Measurements from ENCODE around the gene TLE1.
"Not testable (repeated sequence)": the region's sequence is repeated elsewhere in the genome, so short reads cannot be mapped to it uniquely, and the experiment has no call there.

TLE1 gene

GRCh38 chr9:81652058-81652687 lies 37.2 kb downstream of the TLE1 start:
- no peak for DNase-seq

GRCh38 chr9:81650586-81651515 lies 38.5 kb downstream of the TLE1 start:
- DNase-seq: no peak

GRCh38 chr9:81649475-81650240 lies 39.7 kb downstream of the TLE1 start:
- DNase-seq: no peak

- DNase-seq: no peak
Observed at GRCh38 chr9:81648891-81649290, 40.5 kb downstream of the TLE1 start.

GRCh38 chr9:81646337-81646736 lies 43.0 kb downstream of the TLE1 start:
- no peak for DNase-seq

GRCh38 chr9:81644513-81644912 lies 44.8 kb downstream of the TLE1 start:
- not testable (repeated sequence) for DNase-seq

GRCh38 chr9:81637276-81637675 lies 52.1 kb downstream of the TLE1 start:
- DNase-seq: no peak

GRCh38 chr9:81636255-81636599 lies 53.1 kb downstream of the TLE1 start:
- no peak for DNase-seq

GRCh38 chr9:81635521-81636254 lies 53.7 kb downstream of the TLE1 start:
- no peak for DNase-seq

GRCh38 chr9:81634915-81635516 lies 54.3 kb downstream of the TLE1 start:
- no peak for DNase-seq

- DNase-seq: no peak
Observed at GRCh38 chr9:81633952-81634854, 55.1 kb downstream of the TLE1 start.

- no peak for DNase-seq
Observed at GRCh38 chr9:81632599-81632998, 56.7 kb downstream of the TLE1 start.

- no peak for DNase-seq
Observed at GRCh38 chr9:81631218-81631745, 58.1 kb downstream of the TLE1 start.

- DNase-seq: no peak
Observed at GRCh38 chr9:81629440-81629839, 59.9 kb downstream of the TLE1 start.

- no peak for DNase-seq
Observed at GRCh38 chr9:81628897-81629296, 60.5 kb downstream of the TLE1 start.

- DNase-seq: no peak
Observed at GRCh38 chr9:81627481-81627880, 61.9 kb downstream of the TLE1 start.

- DNase-seq: no peak
Observed at GRCh38 chr9:81626511-81626910, 62.8 kb downstream of the TLE1 start.

GRCh38 chr9:81625969-81626368 lies 63.4 kb downstream of the TLE1 start:
- DNase-seq: no peak

GRCh38 chr9:81623778-81624177 lies 65.6 kb downstream of the TLE1 start:
- DNase-seq: no peak

GRCh38 chr9:81622471-81623255 lies 66.7 kb downstream of the TLE1 start:
- DNase-seq: no peak

All from effector CD8-positive, alpha-beta T cell (primary cell).